CD4-positive, alpha-beta T cell treated with Interleukin-10 for 1 hour (primary cell): Measurements from ENCODE around the gene RREB1.

Experiments
- DNase-seq: peaks from one replicate; pipeline ENCODE4 v3.0.0-alpha.2; 2020

The RREB1 gene

DNA sequence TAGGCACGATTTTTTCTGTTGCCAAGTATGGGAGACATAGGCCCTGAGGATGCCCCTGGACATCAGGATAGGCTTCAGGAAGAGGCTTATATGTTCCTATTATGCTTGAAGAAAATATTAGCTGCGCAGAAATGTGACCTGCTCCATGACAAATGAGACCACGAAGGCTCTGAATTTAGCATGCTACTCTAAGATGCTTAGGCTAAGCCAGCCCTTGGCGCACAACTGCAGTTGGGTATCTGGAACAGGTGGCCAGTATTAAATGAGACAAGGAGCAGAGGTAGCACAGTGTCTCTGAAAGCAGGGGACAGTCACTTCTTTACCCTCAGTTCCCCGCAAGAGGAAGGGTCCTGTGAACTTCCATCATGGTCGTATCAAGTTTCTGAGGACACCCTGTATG is 90.0 kb downstream of the RREB1 start:
- no peak for DNase-seq

DNA sequence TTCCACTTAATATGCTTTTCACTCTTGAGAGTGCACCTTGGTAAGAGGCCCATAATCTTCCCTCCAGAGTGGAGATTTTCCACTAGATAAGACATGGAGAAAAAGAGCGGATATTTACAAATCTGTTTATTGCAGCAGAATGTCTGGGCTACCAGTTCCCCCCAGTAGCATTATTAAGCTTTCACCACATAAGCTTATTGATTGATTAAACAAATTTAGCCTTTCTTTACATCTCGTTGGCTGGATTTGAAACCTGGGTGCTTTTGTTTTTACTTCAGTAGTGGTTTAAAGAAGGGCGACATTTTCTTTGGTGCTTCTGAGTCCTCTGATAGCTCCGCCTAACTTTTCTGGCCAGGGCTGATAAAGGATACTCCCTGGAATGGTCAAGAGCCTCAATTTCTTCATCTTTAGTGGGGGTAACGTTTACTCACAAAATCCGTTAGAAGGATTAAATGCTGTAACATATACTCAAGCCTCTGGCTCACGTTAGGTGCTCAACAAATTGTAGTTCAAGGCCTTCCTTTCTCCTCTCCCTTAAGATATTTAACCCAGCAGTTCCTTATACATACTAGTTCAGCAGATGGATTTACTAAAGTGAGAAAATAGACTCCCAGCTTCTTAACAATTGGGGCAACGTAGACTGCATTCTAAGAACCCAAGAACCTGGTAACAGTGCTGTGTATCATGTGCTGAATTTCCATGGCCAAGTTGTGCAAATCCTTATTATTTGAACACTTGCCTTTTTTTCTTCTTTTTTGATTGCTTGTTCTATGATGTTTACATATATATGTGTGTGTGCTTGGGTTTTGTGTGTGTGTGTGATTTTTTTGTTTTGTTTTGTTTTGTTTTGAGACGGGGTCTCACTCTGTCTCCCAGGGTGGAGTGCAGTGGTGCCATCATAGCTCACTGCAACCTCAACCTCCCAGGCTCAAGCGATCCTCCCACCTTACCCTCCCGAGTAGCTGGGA is 91.4 kb downstream of the RREB1 start:
- DNase-seq = no peak

DNA sequence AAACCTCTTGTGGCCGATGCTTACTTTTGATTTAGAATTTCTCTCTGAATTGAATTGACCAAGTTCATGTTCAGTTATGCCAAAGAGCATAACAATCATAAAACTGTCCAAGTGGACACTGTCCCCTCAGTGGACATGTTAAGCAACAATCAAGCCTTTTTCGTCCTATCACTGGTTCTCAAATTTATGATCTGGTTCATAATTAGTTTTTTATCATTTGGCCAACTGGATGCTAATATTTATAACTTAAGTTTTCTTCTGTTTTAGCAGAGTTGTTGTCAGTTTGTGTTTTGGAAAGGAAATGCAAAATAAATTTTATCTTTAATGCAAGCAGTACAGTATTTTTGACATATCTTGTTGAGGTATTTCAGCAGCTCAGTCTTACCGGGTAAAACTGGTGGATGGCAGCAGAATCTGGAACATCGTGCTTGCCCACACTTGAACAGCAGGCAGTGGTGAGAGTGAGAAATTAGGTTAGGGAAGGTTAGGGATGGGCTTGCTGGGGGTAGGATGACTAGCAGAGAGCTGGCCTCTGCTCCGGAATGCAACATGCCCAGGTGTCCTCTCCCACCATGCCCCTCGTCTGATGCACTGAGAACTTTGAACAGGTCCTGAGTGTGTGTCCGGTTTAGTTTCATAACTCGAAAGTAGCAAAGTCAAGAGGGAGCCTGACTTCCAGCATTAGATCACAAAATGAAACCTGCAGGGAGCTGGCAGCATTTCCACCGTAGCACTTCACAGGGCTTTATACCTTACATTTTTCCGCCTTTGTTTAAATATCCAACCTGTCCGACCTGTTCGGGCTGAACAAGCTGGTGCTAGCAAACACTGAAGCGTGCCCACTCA is 93.1 kb downstream of the RREB1 start:
- DNase-seq = no peak

DNA sequence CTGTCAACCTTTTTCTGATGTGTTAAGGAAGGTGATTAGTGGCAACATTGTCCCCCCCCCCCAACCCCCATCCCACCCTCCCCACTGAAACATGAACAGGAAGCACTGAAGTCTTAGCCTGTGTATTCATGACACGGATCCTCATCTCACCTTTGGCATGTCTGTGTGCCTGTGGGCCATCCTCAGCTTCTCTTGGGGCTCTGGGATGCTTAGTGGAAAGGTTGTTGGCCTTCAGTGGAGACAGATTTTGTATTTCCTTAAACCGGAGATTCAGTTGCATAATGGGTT is 93.6 kb downstream of the RREB1 start:
- no peak for DNase-seq

DNA sequence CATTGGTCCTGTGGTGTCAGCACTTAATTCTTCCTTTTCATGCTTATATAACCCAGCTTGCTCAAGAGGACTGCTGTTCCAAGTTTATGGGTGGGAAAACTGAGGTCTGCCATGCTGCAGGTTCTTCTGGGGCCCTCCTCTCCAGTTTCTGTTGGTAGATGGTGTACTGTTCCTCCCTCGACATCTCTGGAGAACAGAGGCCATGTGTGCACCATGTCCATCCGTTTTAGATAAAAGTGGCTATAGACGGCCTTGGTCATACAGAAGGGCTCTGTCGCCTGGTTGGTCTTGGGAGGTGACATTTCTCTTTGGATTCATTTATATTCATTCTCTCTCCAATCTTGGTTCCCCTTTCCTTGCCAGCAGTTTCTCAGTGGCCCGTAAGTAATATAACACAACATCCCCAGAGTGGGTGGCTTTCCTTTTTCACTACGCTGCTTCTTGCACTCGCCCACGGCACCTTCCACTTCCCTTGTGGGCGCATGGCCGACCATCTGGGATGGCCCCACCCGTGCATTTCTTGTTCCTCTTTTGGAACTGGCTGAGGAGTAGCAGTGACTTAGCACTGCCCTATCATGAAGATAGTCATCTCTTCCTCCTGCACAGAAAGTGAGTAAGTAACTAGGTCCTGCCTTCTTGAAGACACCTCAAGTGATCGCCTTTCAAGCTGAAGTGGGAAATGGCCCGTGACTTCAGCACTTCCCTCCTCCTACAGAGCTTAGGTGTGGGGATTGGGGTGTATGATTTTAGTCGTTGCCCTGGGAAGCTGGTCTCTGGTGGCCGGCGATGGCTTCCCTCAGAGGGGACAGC is 94.2 kb downstream of the RREB1 start:
- peak; percentile 28 for DNase-seq

DNA sequence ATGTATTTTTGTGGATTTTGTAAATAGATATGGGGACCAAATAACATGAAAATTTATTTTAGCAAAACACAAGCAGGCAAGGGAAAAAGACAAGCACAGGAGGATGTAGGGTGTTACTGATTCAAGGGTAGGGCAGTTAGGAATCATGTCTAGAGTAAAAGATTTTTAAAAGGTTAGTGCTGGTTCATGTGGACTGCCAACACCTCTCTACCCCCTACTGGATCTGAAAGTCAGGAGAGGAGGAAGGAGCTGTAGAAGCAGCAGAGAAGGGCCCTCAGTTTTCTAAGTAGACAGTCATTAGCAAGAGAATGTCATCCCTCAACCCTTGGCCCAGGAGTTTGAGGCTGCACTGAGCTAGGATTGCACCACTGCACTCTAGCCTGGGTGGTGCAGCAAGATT is 95.2 kb downstream of the RREB1 start:
- DNase-seq = no peak

DNA sequence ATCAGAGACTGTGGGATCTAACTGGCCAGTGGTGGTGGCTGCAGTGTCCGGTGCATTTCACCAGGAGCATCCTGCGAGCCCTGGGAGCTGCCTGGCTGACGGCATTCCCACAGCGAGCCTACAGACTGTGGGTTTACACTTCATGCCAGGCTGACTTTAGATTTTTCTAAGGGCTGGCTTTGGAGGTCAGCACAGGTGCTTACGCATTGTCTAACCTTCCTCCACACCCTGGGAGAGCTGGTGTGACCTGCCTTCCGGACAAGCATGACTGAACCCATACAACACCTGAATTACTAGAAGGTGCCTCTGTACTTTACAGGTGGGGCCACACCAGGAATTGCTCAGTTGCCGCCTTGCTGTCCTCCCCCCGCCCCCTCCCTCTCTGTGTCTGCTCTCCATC is 96.2 kb downstream of the RREB1 start:
- no peak for DNase-seq

DNA sequence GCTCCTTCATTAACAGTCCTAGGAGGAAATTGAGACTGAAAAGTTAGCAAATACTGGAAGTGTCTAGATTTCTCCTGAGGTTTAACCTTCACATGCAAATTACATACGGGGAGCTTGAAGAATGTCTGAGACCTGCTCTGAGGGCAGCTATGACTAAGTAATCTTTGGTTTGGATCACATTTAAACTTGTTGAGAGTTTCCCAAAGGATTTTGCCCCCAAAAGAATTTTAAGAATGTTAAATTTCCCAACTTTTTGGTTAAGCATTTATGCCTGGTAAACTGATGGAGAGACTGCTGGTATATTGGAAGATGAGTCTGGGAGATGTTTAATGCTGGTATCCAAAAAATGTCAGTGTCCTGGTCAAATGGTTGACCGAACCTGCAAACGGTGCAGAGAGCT is 97.0 kb downstream of the RREB1 start:
- DNase-seq = no peak

DNA sequence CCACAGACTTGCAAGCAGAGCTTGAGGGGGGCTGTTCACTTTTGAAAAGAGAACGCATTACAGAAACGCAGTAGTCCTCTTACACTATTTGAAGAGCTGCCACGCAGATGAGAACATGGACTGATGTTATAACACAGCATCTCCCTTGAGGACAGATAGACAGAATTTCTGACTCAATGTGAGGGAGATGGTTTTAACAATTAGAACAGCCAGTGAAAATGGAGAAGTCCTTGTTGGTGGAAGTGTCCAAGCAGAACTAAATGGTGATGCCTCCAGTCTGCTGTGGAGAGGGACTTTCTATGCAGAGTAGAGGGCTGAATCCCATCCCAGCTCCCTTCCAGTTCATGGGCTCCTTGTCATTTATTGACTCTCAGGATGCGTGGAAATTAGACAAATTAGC is 100.0 kb downstream of the RREB1 start:
- no peak for DNase-seq

DNA sequence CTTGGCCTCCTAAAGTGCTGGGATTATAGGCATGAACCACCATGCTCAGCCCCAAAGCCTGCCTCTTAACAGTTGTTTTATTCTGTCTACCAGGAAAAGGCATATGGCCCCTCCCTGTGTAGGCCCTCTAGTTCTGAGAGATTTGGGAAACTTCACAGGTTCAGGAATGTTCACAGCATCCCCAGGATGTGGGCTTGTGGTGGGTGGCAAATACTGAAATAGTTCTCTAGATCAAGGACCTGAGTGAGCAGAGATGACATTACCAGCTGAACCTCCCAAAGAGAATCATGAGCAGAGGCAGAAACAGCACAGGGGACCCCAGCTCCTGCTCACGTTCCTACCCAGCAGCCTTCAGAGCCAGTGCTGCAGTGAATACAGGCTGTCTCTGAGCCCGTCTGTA is 105.7 kb downstream of the RREB1 start:
- DNase-seq = no peak

DNA sequence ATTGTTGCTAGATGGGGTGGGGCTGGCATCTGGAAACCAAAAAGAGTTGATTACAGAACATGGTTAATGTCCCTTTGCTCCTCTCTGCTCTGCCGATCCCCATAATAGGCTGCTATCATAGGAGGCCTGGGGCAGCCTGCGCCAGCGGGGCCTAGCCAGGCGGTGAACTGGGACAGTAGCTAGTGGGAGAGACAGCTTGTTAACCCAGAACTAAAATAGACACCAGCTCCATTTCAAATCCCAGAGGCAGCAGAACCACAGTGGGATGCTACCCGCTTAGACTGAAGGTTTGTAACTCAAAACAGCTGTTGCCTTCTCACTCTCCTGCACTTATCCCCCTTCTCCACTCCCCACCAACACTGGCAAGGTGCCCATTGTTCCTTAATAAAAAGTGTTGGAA is 106.7 kb downstream of the RREB1 start:
- DNase-seq = no peak

DNA sequence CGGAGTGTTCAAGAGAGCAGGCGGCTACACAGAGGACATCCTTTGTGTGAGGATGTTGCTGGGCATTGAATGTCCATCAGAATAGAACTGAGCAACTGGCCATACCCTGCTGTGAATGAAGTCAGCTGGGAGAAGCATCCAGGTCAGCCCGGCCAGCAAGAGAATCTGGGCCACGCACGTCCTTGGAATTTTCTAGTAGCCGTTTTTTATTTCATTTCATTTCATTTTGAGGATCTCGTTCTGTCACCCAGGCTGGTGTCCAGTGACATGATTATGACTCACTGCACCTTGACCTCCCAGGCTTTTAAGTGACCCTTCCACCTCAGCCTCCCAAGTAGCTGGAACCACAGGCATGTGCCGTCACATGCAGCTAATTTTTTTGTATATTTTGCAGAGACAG is 107.4 kb downstream of the RREB1 start:
- DNase-seq = no peak

DNA sequence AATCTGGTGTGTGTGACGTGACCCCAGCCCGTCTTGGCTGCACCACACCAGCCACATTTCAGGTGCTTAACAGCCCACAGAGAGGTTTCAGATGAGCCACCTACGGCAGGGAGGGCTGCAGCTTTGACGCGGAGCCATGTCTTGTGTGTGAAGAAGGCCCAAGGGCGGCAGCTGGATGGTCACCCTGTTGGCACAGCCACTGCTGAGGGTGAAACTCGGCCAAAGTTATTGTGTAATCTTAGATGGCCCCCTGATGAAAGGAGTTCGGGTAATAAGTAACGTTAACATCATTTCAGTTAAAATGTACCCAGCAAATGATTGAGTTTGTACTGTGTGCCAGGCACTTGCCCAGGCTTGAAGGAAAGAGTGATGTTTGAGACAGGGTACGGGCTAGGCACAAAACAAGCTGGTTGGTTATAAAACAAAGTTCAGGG is 108.1 kb downstream of the RREB1 start:
- no peak for DNase-seq

DNA sequence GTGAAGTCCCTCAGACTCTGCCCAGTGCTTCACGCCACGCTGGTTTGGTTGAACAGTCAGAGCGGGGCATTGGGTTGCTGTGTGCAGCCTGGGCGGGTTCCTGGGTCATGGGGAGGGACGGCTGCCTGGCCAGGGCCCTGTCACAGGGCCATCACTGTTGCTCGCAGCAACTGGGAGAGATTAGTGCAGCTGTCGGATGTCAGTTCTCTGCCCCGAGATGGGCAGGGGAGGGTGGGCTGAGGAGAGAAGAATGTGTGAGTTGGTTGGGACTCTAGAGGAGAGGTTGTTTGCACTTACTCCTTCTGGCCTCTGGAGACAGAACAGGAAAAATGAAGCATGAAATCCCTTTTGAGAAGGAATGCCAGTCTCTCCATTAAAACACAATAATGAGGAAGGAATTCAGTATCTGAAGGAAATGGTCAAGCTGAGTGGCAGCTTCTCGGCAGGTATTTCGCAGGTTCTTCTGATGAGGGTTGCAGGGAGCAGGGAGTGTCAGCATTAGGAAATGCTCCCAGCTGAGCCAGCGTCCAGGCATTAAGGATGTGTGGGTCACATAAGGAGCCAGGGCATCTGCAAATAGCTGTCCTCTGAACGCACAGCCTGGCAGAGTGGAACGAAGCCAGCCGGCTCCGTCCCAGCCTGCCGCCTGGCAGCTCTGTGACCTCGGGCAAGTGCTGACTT is 109.3 kb downstream of the RREB1 start:
- DNase-seq = no peak

DNA sequence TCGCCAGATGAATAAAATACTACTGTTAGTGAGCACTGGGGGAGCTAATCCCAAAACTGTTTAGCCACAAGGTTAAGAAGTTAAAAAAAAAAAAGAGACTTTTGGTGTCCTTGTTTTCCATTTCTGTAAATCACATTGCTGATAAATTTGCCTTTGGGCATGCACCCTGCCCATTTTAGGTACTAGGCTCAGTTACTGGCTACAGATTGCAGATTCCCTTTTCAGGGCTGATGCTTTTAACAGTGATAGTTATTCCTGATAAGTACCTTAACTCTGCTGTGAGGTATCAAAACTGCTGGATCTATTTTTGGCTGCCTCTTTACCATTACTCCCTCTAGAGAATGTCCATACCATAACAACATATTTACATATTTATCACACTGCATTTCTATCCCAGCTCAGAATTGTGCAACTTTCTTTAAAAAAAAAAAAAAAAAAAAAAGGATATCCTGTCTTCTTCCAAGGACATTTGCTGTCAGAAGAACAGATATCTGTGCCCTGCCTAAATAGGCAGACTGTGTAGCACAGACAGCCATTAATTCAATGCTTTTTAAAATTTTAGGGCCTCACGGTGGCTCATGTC is 110.7 kb downstream of the RREB1 start:
- DNase-seq = no peak

DNA sequence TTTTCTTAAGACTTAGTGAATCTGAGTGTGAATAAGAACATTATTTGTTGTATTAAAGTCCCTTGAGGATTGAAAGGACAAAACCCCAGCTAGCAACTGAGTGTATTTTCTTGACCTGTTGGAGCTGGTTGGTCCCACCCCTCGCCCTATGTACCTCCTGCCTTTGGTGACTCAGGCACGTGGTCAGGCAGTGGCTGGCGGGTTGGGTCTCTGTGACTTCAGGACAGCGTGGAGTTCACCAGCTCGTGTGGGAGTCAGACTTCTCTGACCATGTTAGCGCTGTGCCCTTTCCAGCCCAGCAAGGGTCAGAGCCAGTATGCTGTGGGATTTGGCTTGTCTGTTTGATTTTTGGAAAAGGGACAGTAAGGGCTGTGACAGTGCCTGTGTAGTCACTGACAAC is 111.5 kb downstream of the RREB1 start:
- DNase-seq = no peak

DNA sequence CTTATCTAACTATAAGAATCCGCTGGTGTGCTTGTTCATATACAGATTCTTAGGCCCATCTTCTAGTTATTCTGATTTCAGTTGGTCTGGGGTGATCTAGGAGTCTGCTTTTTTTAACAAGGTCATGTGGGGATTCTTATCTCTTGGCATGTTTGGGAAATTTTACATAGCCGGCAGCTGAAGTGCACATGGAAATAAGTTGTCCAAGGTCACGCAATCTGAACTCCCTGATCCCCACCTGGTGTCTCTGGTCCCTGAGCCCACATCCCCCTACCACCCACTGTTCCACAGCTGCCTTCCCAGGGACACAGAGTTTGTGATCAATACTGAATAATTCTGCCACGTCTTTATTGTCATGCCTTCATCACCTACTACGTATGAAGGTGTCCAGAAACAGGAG is 114.4 kb downstream of the RREB1 start:
- DNase-seq = no peak

DNA sequence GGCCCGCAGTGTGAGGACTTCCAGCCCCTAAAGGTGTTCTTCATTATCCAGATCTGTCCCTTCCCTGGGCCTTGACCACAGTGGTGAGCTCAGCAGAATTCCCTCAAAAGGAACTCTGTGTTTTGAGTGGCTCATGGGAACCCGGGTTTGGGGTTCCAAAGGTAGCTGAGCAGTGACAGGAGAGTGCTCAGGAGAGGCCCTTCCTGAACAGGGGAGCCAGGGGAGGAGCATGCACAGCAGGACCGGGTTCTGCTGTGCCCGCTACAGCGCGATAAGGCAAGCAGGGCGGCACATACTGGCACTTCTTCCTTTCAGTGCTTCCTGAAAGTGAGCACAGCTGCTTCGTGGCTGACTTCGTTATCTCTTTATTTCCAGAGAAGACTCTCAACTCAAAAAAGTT is 117.0 kb downstream of the RREB1 start:
- DNase-seq = no peak

DNA sequence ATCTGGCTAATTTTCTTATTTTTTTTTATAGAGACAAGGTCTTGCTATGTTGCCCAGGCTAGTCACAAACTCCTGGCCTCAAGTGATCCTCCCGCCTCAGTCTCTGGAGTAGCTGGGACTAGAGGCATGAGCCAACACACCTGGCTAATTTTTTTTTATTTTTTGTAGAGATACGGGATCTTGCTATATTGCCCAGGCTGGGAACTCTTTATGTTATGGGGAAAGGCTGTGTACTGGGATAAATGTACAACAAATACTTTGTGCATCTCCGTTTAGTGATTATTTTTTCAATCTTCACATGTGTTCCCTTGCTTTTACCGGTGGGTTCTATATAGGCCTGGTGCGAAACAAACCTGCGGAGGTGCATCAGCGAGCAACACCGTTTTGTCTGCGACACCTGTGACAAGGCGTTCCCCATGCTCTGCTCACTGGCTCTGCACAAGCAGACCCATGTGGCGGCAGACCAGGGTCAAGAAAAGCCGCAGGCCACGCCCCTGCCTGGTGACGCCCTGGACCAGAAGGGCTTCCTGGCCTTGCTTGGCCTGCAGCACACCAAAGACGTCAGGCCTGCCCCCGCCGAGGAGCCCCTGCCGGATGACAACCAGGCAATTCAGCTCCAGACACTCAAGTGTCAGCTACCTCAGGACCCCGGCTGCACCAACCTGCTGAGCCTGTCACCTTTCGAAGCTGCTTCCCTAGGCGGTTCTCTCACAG is 121.1 kb downstream of the RREB1 start:
- no peak for DNase-seq

DNA sequence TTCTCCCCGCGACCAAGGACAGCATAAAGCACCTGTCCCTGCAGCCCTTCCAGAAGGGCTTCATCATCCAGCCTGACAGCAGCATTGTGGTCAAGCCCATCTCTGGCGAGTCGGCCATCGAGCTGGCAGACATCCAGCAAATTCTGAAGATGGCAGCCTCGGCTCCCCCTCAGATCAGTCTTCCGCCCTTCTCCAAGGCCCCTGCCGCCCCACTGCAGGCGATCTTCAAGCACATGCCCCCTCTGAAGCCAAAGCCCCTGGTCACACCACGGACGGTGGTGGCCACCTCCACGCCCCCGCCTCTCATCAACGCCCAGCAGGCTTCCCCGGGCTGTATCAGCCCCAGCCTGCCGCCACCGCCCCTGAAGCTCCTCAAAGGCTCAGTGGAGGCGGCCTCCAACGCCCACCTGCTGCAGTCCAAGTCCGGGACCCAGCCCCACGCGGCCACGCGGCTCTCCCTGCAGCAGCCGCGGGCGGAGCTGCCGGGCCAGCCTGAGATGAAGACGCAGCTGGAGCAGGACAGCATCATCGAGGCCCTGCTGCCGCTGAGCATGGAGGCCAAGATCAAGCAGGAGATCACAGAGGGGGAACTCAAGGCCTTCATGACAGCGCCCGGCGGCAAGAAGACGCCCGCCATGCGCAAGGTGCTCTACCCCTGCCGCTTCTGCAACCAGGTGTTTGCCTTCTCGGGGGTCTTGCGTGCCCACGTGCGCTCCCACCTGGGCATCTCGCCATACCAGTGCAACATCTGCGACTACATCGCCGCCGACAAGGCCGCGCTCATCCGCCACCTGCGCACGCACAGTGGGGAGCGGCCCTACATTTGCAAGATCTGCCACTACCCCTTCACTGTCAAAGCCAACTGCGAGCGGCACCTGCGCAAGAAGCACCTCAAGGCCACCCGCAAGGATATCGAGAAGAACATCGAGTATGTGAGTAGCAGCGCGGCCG is 121.9 kb downstream of the RREB1 start:
- no peak for DNase-seq

DNA sequence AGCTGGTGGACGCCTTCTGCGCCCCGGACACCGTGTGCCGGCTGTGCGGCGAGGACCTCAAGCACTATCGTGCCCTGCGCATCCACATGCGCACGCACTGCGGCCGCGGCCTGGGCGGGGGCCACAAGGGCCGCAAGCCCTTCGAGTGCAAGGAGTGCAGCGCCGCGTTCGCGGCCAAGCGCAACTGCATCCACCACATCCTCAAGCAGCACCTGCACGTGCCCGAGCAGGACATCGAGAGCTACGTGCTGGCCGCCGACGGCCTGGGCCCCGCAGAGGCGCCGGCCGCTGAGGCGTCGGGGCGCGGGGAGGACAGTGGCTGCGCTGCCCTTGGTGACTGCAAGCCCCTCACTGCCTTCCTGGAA is 122.5 kb downstream of the RREB1 start:
- DNase-seq = no peak
